ENCODE data around the gene TREH. TPM values are rescaled to one million over a fixed set of nuclear protein-coding genes. Genes with fewer than 3 reads are reported as not detected.

Gene TREH
- total RNA-seq, 1 donor from 2014 or later, result 0.25 TPM

- H3K36me3 ChIP-seq, result peaks cover 0 to 50% of the 10 kb centered on the region in 2 donors
- no peaks in the 10 kb centered on the region for H3K27me3 ChIP-seq
- TF ChIP-seq CTCF (IDR thresholded peaks at IDR 0.05) (no peak), POLR2AphosphoS5 (IDR thresholded peaks at IDR 0.05; ENCODE audit: insufficient read depth in 1 of 2, low read depth in 1 of 2) (no peak), POLR2A (IDR thresholded peaks at IDR 0.05) (no peak)
- H3K9me3 ChIP-seq, result no peaks in the 10 kb centered on the region
- intact Hi-C loops (cut with DNase I), result no loop called here
- no peak overlapping the region for H3K27ac ChIP-seq
- no peak overlapping the region for H3K4me3 ChIP-seq
- H3K4me1 ChIP-seq, result no peaks in the 10 kb centered on the region
- no peak for DNase-seq (ENCODE audit: extremely low spot score in 2 of 2)
These were observed 37.9 kb downstream of the TREH start for GRCh38 chr11:118641397-118642019.

- DNase-seq (ENCODE audit: extremely low spot score in 2 of 2), result no peak
- Histone ChIP-seq H3K9me3 (no peaks in the 10 kb centered on the region), H3K27ac (no peak overlapping the region), H3K4me3 (no peak overlapping the region), H3K27me3 (no peaks in the 10 kb centered on the region), H3K36me3 (peaks cover 0 to 49% of the 10 kb centered on the region in 2 donors), H3K4me1 (no peaks in the 10 kb centered on the region)
- TF ChIP-seq POLR2A (IDR thresholded peaks at IDR 0.05) (no peak), CTCF (IDR thresholded peaks at IDR 0.05) (no peak), POLR2AphosphoS5 (IDR thresholded peaks at IDR 0.05; ENCODE audit: insufficient read depth in 1 of 2, low read depth in 1 of 2) (no peak)
- intact Hi-C loops (cut with DNase I), result no loop called here
These were observed 38.9 kb downstream of the TREH start for GRCh38 chr11:118640332-118641154.

- H3K27ac ChIP-seq, result no peak overlapping the region
- H3K4me1 ChIP-seq, result peaks cover 5% of the 10 kb centered on the region
- DNase-seq (ENCODE audit: extremely low spot score in 2 of 2), result no peak
- H3K9me3 ChIP-seq, result no peaks in the 10 kb centered on the region
- intact Hi-C loops (cut with DNase I), result no loop called here
- peaks cover 0 to 43% of the 10 kb centered on the region in 2 donors for H3K36me3 ChIP-seq
- TF ChIP-seq POLR2AphosphoS5 (IDR thresholded peaks at IDR 0.05; ENCODE audit: insufficient read depth in 1 of 2, low read depth in 1 of 2) (no peak), CTCF (IDR thresholded peaks at IDR 0.05) (no peak), POLR2A (IDR thresholded peaks at IDR 0.05) (no peak)
- H3K27me3 ChIP-seq, result no peaks in the 10 kb centered on the region
- no peak overlapping the region for H3K4me3 ChIP-seq
These were observed 39.6 kb downstream of the TREH start for GRCh38 chr11:118639899-118640298.

- Histone ChIP-seq H3K9me3 (no peaks in the 10 kb centered on the region), H3K4me1 (peaks cover 16% of the 10 kb centered on the region), H3K36me3 (peaks cover 0 to 32% of the 10 kb centered on the region in 2 donors), H3K27ac (no peak overlapping the region), H3K4me3 (no peak overlapping the region), H3K27me3 (no peaks in the 10 kb centered on the region)
- DNase-seq (ENCODE audit: extremely low spot score in 2 of 2), result no peak
- intact Hi-C loops (cut with DNase I), result no loop called here
- TF ChIP-seq POLR2A (IDR thresholded peaks at IDR 0.05) (no peak), CTCF (IDR thresholded peaks at IDR 0.05) (no peak), POLR2AphosphoS5 (IDR thresholded peaks at IDR 0.05; ENCODE audit: insufficient read depth in 1 of 2, low read depth in 1 of 2) (no peak)
These were observed 40.7 kb downstream of the TREH start for GRCh38 chr11:118638726-118639125.

All from vagina (tissue), 2 donors.